T-helper 2 cell treated with Interferon-gamma antibody and Interleukin-4, amounts not matched to agents 5 μg/mL and 100 μg/mL, for 36 hours (primary cell): ENCODE measurements around the gene CLEC16A.
A peak's percentile ranks its signal among the peaks of the same experiment; 100 is the strongest.

Experiments
- DNase-seq: peaks from one replicate; pipeline ENCODE4 v3.0.0; 2021; ENCODE audit warnings: low spot score
- H3K27ac Mint-ChIP-seq: one replicate; pipeline ENCODE4 v1.8.0; 2021; ENCODE audit warnings: mild to moderate bottlenecking, mixed read lengths
- H3K27me3 Mint-ChIP-seq: one replicate; pipeline ENCODE4 v1.8.0; 2021; ENCODE audit warnings: low read depth, mixed read lengths
- H3K36me3 Mint-ChIP-seq: one replicate; pipeline ENCODE4 v1.8.0; 2021; ENCODE audit warnings: low read depth, mixed read lengths
- H3K4me1 Mint-ChIP-seq: one replicate; pipeline ENCODE4 v1.8.0; 2021; ENCODE audit warnings: low read depth, mixed read lengths
- H3K4me3 Mint-ChIP-seq: one replicate; pipeline ENCODE4 v1.8.0; 2022; ENCODE audit warnings: mild to moderate bottlenecking, moderate library complexity, mixed read lengths
- H3K9me3 Mint-ChIP-seq: one replicate; pipeline ENCODE4 v1.8.0; 2021; ENCODE audit warnings: mixed read lengths

The CLEC16A gene

DNA sequence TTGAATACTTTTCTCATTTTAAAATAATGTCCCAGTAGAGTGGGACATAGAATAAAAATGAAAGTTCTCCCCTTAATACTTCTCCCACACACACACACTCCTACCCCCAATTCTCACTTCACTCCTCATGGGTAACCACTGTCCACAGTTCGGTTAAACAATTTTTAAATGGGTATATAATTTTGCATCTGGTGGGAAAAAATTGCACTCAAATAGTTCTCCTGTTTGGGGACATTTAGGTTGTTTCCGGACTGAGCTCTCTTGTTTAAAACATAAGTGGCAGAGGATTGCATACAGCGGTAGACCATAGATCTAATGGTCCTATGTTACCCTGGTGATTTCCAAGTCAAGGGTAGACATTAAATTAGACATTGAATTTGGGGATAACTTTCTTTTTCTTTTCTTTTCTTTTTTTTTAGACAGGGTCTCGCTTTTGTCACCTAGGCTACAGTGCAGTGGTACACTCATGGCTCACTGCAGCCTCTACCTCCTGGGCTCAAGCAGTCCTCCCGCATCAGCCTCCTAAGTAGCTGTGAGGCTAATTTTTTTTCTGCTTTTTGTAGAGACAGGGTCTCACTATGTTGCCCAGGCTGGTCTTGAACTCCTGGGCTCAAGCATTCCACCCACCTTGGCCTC is 173.3 kb downstream of the CLEC16A start:
- H3K4me3 Mint-ChIP-seq = no peak overlapping the region
- H3K27ac Mint-ChIP-seq = peak overlapping the region; percentile 16
- no peak for DNase-seq

DNA sequence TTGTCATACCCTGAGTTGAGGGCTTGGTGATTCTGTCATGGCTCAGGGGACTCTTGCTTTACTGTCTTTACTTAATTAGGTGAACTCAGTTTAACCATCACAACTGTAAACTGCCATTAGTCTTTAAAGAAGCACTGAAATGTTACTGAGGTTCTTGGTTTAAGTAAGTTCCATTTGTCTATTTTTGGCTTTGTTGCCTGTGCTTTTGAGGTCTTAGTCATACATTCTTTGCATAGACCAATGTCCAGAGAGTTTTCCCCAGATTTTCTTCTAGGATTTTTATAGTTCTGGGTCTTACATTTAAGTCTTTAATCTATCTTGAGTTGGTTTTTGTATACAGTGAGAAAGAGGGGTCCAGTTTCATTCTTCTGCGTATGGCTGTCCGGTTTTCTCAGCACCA is 174.1 kb downstream of the CLEC16A start:
- Mint-ChIP-seq H3K9me3 (no peaks in the 10 kb centered on the region), H3K36me3 (peaks cover 41% of the 10 kb centered on the region), H3K4me3 (no peak overlapping the region), H3K27ac (no peak overlapping the region), H3K4me1 (peaks cover 57% of the 10 kb centered on the region), H3K27me3 (no peaks in the 10 kb centered on the region)
- no peak for DNase-seq

More for the DNA sequence above, 173.3 kb downstream of the CLEC16A start:
- no peaks in the 10 kb centered on the region for H3K9me3 Mint-ChIP-seq
- peaks cover 41% of the 10 kb centered on the region for H3K36me3 Mint-ChIP-seq
- H3K4me1 Mint-ChIP-seq = peaks cover 65% of the 10 kb centered on the region
- no peaks in the 10 kb centered on the region for H3K27me3 Mint-ChIP-seq

- Mint-ChIP-seq H3K27me3 (no peaks in the 10 kb centered on the region), H3K36me3 (peaks cover 50% of the 10 kb centered on the region), H3K4me3 (no peak overlapping the region), H3K27ac (no peak overlapping the region), H3K4me1 (peaks cover 37% of the 10 kb centered on the region), H3K9me3 (no peaks in the 10 kb centered on the region)
- DNase-seq = no peak
Measured at GRCh38 chr16:11121083-11121608, 176.8 kb downstream of the CLEC16A start.

GRCh38 chr16:11121914-11122692 is 177.7 kb downstream of the CLEC16A start:
- Mint-ChIP-seq H3K27me3 (no peaks in the 10 kb centered on the region), H3K27ac (peak overlapping the region; percentile 32), H3K4me1 (peaks cover 33% of the 10 kb centered on the region), H3K9me3 (no peaks in the 10 kb centered on the region), H3K4me3 (no peak overlapping the region), H3K36me3 (peaks cover 49% of the 10 kb centered on the region)
- DNase-seq = no peak

DNA sequence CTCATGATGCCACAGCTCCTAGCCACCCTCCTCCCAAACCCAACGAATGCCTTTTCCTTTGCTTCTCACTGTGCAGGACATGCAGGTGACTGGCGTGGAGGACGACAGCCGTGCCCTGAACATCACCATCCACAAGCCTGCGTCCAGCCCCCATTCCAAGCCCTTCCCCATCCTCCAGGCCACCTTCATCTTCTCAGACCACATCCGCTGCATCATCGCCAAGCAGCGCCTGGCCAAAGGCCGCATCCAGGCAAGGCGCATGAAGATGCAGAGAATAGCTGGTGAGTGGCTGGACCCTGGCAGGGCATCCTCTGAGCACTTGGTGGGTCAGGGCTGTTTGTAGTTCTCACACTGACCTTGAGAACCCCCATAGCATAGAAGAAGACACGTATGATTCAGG is 179.3 kb downstream of the CLEC16A start:
- Mint-ChIP-seq H3K9me3 (no peaks in the 10 kb centered on the region), H3K27ac (no peak overlapping the region), H3K4me3 (no peak overlapping the region), H3K27me3 (no peaks in the 10 kb centered on the region), H3K4me1 (peaks cover 39% of the 10 kb centered on the region), H3K36me3 (peaks cover 51% of the 10 kb centered on the region)
- DNase-seq = no peak

- peaks cover 49% of the 10 kb centered on the region for H3K4me1 Mint-ChIP-seq
- peak overlapping the region; percentile 1 for H3K27ac Mint-ChIP-seq
- no peaks in the 10 kb centered on the region for H3K9me3 Mint-ChIP-seq
- no peak overlapping the region for H3K4me3 Mint-ChIP-seq
- H3K36me3 Mint-ChIP-seq = peaks cover 45% of the 10 kb centered on the region
- H3K27me3 Mint-ChIP-seq = no peaks in the 10 kb centered on the region
- no peak for DNase-seq
Measured at GRCh38 chr16:11125936-11126335, 181.6 kb downstream of the CLEC16A start.

DNA sequence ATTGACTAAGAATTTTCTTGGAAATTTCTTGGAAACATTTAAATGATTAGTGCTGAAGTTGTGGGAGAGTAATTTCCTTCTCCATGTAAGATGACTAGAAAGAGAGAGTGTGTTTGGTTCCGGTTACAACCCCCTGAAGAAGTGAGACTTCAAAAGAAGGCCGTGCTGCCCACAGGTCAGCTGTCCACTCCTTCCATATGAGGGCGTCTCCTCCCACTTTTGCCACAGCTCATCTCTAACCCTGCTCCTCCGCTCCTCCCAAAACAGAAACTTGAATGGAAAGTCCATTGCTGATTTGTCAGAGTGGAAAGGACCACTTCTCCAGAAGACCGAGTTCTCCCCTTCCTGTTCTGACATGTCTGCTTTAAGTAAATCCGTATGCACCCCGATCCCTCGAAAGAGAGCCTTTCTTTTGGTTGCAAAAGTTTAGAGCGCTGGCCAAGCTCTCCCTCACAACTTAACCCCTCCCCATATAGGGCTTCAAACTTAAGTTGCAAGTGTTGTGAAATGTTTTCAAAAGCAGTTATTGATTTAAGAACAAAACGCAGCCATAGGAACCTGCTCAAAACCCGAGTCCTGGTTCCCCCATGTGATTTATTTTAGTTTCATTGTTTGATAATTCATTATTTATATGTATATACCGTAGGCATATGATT is 182.2 kb downstream of the CLEC16A start:
- Mint-ChIP-seq H3K9me3 (no peaks in the 10 kb centered on the region), H3K27me3 (no peaks in the 10 kb centered on the region), H3K4me3 (no peak overlapping the region), H3K27ac (peak overlapping the region; percentile 16), H3K36me3 (peaks cover 42% of the 10 kb centered on the region), H3K4me1 (peaks cover 51% of the 10 kb centered on the region)
- no peak for DNase-seq

DNA sequence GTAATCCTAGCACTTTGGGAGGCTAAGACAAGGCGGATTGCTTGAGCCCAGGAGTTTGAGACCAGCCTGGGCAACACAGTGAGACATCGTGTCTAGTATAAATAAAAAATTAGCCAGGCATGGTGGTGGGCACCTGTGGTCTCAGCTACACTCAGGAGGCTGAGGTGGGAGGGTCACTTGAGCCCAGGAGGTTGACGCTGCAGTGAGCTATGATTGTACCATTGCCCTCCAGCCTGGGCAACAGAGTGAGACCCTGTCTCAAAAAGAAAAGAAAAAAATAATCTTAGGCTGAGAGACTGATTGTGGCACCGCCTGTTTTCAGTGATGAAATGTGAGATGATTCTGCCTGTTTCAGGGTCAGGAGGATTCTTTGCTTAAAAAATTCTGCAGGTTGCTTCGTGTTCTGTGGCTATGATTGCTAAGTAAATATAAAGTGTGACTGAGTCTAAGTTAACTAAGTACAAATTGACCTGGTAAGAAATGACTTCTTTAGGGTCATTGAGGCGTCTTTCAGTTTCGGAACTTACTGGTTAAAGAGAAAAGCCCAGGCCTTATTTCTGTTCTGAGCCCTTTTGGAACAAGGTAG is 183.3 kb downstream of the CLEC16A start:
- Mint-ChIP-seq H3K4me1 (peaks cover 54% of the 10 kb centered on the region), H3K4me3 (no peak overlapping the region), H3K9me3 (no peaks in the 10 kb centered on the region), H3K27ac (peak overlapping the region; percentile 92), H3K27me3 (no peaks in the 10 kb centered on the region), H3K36me3 (peaks cover 40% of the 10 kb centered on the region)
- no peak for DNase-seq

DNA sequence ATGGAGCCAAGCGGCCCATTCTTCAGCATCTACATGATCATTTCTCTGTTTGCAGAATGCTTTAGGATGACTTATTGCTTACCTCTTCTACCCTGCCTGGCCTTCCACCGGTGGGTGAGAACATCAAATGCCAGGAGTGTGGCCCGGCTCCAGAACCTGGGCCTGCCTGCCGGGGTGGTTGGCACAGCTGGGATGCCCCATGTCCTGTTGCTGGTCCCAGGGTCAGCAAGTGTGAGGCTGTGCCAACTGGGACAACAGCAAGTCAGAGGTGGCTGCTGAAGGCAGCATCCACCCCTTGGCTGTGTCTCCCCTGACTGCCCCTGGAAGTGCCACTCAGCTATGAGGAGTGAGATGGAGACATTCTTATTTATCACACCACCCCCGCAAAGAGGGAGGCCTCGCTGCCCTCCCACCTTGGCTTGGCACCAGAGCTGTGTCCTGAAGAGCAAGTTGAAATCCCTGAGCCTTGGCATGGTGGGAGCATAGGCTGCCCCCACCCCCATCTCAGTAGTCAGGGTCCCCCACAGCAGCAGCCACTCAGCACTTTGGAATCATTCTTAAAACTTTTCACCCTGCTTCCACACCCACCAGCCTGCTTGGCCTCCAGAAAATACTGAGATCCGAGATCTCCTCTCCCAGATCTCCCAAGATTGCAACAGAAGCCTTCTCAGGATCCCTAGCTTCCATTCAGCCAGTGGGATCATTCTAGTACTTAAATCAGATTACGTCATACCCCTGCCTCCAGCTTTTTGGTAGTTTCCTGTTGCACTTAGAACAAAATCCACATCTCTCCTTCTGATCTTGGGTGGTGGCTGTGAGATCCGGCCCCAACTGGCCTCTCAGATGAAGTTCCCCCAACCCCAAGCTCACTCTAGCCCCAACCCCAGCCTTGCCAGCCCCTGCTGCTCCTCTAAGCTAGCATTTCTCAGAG is 184.1 kb downstream of the CLEC16A start:
- H3K36me3 Mint-ChIP-seq = peaks cover 37% of the 10 kb centered on the region
- peak overlapping the region; percentile 41 for H3K4me3 Mint-ChIP-seq
- H3K9me3 Mint-ChIP-seq = no peaks in the 10 kb centered on the region
- peaks cover 61% of the 10 kb centered on the region for H3K4me1 Mint-ChIP-seq
- H3K27ac Mint-ChIP-seq = peak overlapping the region; percentile 92
- no peak for DNase-seq
- no peaks in the 10 kb centered on the region for H3K27me3 Mint-ChIP-seq

DNA sequence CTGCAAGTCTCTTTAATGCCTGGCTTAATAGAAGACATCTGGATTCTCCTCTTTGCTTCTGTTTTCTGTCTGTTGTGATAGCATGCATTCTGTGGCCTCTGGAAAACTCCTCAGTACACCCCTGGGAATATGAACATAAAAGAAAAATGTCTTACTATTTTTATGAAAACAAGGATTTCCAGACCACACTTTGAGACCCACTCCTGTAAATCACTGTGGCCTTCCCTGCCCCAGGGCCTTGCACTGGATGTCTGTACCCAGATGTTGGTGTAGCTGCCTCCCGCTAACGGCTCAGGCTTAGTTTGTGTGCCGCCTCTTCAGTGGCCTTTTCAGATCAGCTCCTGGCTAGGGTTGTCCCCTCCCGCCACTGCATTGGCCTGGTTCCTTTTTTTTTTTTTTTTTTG is 185.0 kb downstream of the CLEC16A start:
- DNase-seq = no peak
- peak overlapping the region; percentile 54 for H3K4me3 Mint-ChIP-seq
- no peaks in the 10 kb centered on the region for H3K9me3 Mint-ChIP-seq
- H3K27me3 Mint-ChIP-seq = no peaks in the 10 kb centered on the region
- H3K27ac Mint-ChIP-seq = peak overlapping the region; percentile 89
- peaks cover 65% of the 10 kb centered on the region for H3K4me1 Mint-ChIP-seq
- H3K36me3 Mint-ChIP-seq = peaks cover 29% of the 10 kb centered on the region

GRCh38 chr16:11130978-11131665 is 186.8 kb downstream of the CLEC16A start:
- no peaks in the 10 kb centered on the region for H3K27me3 Mint-ChIP-seq
- peaks cover 76% of the 10 kb centered on the region for H3K4me1 Mint-ChIP-seq
- H3K9me3 Mint-ChIP-seq = no peaks in the 10 kb centered on the region
- H3K36me3 Mint-ChIP-seq = peaks cover 37% of the 10 kb centered on the region
- H3K4me3 Mint-ChIP-seq = peak overlapping the region; percentile 47
- H3K27ac Mint-ChIP-seq = peak overlapping the region; percentile 89
- no peak for DNase-seq

GRCh38 chr16:11131706-11132105 is 187.3 kb downstream of the CLEC16A start:
- H3K27ac Mint-ChIP-seq = peak overlapping the region; percentile 85
- H3K9me3 Mint-ChIP-seq = no peaks in the 10 kb centered on the region
- peak overlapping the region; percentile 47 for H3K4me3 Mint-ChIP-seq
- H3K36me3 Mint-ChIP-seq = peaks cover 37% of the 10 kb centered on the region
- peaks cover 78% of the 10 kb centered on the region for H3K4me1 Mint-ChIP-seq
- no peak for DNase-seq
- no peaks in the 10 kb centered on the region for H3K27me3 Mint-ChIP-seq
